Measurements from ENCODE around the gene DUSP2. TPM values are rescaled to one million over a fixed set of nuclear protein-coding genes. Genes with fewer than 3 reads are reported as not detected.

DUSP2 gene
- total and polyA plus RNA-seq, 10 of the 15 experiments (the other 5 are each of a cell fraction or from before 2014, with no cell fraction given) = 9.7 to 212 (median 57.2) TPM

- Histone ChIP-seq H2AFZ (ENCODE audit: control insufficient read depth, low read depth, low read length) (no peak overlapping the region), H3K9me3 (replicated peaks; ENCODE audit: control insufficient read depth, insufficient read depth, low read length) (no peaks in the 10 kb centered on the region), H3K4me2 (ENCODE audit: control insufficient read depth, insufficient read depth) (no peak overlapping the region), H4K20me1 (ENCODE audit: control insufficient read depth, insufficient read depth) (no peaks in the 10 kb centered on the region), H3K4me1 (ENCODE audit: control insufficient read depth, insufficient read depth, low read length) (no peaks in the 10 kb centered on the region), H3K36me3 (ENCODE audit: control insufficient read depth in 2 of 2, insufficient read depth in 2 of 2, low read length in 1 of 2) (no peaks in the 10 kb centered on the region), H3K27ac (ENCODE audit: control insufficient read depth, insufficient read depth) (no peak overlapping the region), H3K27me3 (replicated peaks in 1 of 2; ENCODE audit: control insufficient read depth in 2 of 2, insufficient read depth in 2 of 2, low read length in 1 of 2) (no peaks in the 10 kb centered on the region), H3K9ac (ENCODE audit: control insufficient read depth, insufficient read depth, low read length) (no peak overlapping the region), H3K4me3 (no peak overlapping the region), H3K79me2 (ENCODE audit: control insufficient read depth, insufficient read depth, low read length) (no peaks in the 10 kb centered on the region)
- DNase-seq (ENCODE audit: low read depth, low spot score) = no peak
- in situ Hi-C loops (cut with MboI) (no loop called here), intact Hi-C loops (cut with micrococcal nuclease; ENCODE audit: unreplicated experiment) (no loop called here)
- SMC1A ChIA-PET (ENCODE audit: uncharacterized antibody, unreplicated experiment) = no interaction called here
- no peak for ATAC-seq
- RAD21 ChIA-PET (ENCODE audit: unreplicated experiment) = no interaction called here
- no peak for TF ChIP-seq PRDM15 (CRISPR knock-in tag; IDR thresholded peaks at IDR 0.05)
- TF ChIP-seq IRF3 (IDR thresholded peaks at IDR 0.05) = no peak
- TF ChIP-seq JUND (IDR thresholded peaks at IDR 0.05; ENCODE audit: low read depth, low read length) = no peak
- TF ChIP-seq TARDBP (IDR thresholded peaks at IDR 0.05; ENCODE audit: borderline replicate concordance) = no peak
- no peak for TF ChIP-seq SMC3 (IDR thresholded peaks at IDR 0.05; ENCODE audit: borderline replicate concordance, low read length)
- no peak for TF ChIP-seq HCFC1 (IDR thresholded peaks at IDR 0.05; ENCODE audit: low read length)
- no peak for TF ChIP-seq SREBF1 (IDR thresholded peaks at IDR 0.05; ENCODE audit: low read length)
- TF ChIP-seq MEF2B (IDR thresholded peaks at IDR 0.05; ENCODE audit: partially characterized antibody, poor library complexity, severe bottlenecking) = no peak
- TF ChIP-seq HDAC2 (IDR thresholded peaks at IDR 0.05) = no peak
- no peak for TF ChIP-seq NR2F1 (conservative IDR thresholded peaks at IDR 0.05)
- no peak for TF ChIP-seq KLF5 (IDR thresholded peaks at IDR 0.05; ENCODE audit: partially characterized antibody)
- no peak for FAIRE-seq
- WGBS (ENCODE audit: insufficient coverage, insufficient replicate concordance, low lambda C conversion rate, missing lambda C conversion rate) = 17% methylated on average over 5 of the region's 5 CpGs
- no TSS peak for BruUV-seq (replicated peaks)
- CTCF ChIA-PET = interaction anchor here (1.8 kb wide), 1 partner anchor 78 kb away, joined by 5 read pairs; no protein-coding TSS in a partner anchor
- POLR2A ChIA-PET = no interaction called here
These were observed 47.8 kb downstream of the DUSP2 start for GRCh38 chr2:96097441-96097840.

All from GM12878 (cell line).